GM19324 (cell line): Measurements from ENCODE around the gene ELOVL2.

Experiments used
- ATAC-seq: cut with Tn5 transposase; IDR thresholded peaks from one replicate; pipeline ENCODE4 v1.9.1; 2021; ENCODE audit warnings: mild to moderate bottlenecking, moderate library complexity; ENCODE audit not compliant: unreplicated experiment, low FRiP score

Gene ELOVL2

DNA sequence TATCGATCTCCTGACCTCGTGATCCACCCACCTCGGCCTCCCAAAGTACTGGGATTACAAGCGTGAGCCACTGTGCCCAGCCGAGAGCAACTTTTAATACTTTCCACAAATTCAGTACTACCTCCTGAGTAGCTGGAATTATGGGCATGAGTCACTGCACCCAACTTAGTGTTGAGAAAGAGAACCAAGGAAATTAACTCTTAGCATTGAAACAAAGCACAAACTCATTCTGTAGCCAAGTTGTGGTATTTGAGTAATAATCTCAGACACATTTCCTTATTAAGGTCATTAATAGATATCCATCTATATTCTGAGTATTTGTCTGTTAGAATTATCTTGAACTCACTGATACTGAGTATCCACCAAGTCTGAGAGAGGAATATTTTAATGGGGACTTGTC, 14.3 kb upstream of the ELOVL2 start:
- no peak for ATAC-seq

DNA sequence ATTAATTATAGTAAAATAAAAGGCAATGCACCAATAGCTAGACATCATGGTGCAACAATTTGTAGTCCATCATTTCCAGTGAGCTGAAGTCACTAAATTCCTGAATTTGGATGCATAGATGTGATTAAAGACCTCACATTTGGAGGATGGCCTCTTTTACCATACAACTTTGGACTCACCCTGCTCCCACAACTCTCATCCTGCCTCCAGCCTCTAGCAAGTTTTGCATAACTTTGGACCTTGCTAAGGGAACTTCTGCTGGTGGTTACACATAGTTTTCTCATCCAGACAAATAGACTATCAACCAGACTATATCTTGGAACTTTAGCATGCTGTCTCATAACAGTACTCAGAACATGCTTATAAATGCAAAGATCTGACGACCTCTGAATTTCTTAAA, 12.8 kb upstream of the ELOVL2 start:
- no peak for ATAC-seq

DNA sequence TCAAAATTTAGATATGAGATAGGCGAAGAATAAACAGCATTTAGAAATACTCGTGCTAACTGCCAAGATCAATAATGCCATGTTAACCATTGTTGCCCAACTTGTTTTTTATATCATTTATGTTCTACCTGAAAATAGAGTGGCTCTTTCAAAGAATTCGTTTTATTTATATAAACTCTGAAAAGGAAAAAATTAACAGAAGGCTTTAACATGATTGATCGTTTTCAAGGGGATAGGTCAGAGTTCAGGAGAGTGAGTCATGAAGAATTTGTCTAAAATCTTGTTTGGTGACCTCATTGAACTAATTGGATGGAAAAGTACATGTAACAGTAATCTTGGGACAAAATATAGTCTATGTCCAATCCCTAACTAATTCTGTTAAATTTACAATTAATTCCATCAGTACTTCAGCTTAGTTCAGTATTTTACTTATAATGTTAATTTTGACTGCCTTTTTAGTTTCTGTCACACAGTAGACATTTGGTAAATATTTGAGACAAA, 11.1 kb upstream of the ELOVL2 start:
- no peak for ATAC-seq

DNA sequence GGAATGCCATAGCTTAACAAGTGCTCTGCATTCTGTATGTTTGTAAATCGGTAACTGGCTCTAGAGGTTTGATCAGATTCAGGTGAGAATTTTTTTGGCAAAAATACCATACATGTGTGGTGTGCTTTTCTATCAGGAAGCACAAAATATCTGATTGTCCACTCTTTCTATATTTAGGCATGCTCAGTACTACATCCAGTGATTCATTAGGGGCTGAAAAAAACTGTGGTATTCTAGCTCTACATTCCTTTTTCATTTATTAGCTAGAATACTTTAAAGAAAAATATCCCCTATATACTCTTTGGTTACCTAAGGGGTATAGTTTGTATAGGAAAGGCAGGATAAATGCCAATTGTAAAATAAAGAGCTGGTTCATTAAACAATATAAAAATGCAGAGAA, 10.6 kb upstream of the ELOVL2 start:
- no peak for ATAC-seq

DNA sequence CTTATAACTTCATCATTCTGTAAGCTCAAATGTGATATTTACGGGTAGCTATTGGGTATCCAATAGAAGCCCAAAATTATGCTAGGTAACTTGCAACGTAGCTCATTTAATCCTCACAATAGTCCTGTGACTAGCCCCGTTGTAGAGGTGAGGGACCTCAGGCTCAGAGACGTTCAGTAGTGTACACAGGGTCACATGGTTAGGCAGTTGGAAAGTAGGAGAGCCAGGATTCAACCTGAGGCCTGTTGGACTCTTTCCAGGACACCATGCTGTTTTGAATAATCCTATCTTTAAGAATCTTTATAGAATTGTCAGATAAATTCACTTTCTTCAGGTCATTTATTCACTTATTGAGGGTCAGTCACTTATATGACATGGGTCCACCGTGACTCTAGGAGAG, 9.2 kb upstream of the ELOVL2 start:
- ATAC-seq = no peak

DNA sequence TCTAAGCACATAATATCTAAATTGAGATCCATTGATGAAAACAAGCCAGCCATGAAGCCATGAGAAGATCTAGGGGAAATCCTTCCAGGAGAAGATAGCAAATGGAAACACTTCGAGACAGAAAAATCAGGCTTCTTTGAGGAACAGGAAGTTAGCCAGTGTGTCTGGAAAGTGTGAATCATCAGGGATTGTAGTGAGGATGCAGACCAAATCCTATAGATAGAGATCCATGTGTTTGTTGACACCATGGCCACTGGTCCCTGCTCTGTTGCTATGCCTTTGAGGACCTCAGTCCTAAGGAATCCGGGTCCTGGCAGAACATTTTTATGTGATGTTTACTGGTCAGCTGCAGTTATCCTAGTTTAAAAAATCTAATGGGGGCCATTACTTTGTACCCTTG, 6.6 kb upstream of the ELOVL2 start:
- ATAC-seq = no peak

DNA sequence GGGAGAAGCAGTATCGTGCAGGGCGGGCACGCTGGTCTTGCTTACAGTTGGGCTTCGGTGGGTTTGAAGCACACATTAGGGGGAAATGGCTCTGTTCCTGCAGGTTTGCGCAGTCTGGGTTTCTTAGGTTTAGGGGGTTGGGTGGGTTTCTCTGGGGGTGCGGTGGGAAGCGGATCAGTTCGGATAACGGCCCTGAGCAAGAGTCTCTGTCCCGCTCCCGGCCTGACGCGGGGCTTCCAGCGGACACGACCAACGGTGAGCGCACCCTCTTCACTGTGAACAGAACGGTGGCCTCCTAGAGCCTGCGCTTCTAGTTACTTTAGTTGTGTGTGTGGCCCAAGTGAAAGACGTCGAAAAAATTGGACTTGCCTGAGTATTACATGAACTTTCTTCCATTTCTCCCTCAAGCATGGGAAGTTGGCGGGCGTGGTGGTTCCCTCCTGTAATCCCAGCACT, 635 bp upstream of the ELOVL2 start:
- ATAC-seq = no peak

DNA sequence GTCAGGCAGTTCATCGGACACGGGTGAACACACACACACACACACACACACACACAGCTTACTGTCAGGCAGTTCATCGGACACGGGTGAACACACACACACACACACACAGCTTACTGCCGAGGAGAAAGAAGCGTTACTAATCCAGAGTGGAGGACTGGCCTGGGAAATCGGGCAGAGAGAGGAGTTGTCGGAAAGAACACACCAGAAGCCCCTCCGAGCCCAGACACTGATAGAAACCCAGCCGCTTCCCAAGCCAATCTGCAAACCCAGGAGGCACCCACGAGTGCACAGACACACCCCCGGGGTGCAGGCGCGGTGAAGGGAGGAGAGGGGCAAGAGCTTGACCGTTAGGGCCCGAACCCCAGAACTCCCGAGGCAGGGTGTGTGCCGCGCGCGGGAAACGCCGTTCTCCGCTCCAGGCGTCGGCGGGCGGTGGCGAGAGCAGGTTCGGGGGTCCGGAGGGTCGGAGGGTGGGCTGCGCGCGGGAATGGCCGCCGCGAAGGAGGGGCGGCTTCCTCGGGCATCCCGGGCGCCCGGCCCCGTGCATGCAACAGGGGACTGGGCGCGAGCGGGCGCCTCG, 636 bp downstream of the ELOVL2 start:
- ATAC-seq = no peak

DNA sequence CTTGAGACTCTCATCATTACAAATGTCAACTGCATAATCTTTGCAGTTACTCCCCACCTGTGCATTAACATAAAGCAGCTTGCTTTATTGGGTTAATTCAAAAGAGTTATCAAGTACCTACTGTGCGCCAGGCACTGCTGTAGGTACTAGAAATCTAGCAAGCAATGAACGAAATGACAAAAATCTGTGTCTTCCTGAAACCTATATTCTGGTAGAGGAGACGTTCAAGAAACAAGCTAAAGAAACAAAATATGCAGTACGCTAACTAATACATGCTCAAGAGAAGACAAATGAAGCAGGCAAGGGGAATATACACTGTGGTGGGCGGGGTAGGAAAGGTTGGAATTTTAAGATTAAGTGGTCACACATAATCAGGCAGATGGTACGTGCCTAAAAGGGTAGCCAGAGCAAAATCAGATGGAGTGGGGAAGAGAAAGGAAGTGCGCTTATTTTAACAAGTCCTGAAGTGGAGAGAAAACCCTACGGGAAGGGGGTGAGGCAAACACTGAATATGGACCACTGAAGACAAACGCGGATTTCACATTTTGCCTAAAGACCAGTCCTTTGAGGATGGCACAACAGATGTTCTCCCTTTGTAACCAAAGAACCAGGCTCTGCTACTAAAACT, 1.2 kb downstream of the ELOVL2 start:
- ATAC-seq = no peak

DNA sequence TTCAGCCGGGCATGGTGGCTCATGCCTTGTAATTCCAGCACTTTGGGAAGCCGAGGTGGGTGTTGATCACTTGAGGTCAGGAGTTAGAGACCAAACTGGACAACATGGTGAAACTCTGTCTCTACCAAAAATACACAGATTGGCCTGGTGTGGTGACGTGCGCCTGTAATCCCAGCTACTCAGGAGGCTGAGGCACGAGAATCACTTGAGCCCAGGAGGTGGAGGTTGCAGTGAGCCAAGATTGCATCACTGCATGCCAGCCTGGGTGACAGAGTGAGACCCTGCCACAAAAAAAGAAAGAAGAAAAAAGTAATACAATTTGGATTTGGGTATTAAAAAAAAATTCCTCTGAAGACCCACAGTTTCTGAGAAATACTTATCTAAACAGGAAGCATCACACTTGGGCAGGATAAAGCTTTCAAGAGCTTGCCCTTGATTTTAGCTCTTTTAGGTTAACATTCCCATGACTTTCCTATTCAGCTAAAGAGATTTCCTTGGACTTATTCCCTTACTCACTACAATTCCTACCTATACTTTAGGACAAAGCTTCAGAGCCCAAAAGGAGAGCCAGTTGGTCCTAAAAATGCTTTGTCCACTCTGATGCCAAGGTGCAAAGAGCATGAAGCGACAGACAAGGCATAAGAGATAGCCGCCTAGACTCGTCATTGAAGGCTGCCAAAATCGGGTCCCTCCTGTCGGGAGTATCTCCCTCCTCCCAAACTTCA, 1.9 kb downstream of the ELOVL2 start:
- ATAC-seq = no peak

DNA sequence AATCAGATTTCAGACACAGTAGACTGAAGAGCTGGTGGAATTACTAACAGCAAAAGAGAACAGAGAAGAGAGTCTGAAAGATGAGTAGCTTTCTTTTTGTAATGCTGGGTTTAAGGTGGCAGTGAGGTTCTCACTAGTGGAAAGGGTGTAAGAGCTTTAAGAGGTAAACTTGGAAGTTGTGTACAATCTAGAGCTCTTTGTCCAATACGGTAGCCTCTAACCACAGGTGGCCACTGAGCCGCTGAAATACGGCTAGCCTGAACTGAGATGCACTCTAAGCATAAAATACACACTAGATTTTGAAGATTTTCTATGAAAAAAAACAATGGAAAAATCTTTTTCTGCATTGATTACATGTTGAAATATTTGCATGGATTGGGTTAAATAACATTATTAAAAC, 4.0 kb downstream of the ELOVL2 start:
- no peak for ATAC-seq

DNA sequence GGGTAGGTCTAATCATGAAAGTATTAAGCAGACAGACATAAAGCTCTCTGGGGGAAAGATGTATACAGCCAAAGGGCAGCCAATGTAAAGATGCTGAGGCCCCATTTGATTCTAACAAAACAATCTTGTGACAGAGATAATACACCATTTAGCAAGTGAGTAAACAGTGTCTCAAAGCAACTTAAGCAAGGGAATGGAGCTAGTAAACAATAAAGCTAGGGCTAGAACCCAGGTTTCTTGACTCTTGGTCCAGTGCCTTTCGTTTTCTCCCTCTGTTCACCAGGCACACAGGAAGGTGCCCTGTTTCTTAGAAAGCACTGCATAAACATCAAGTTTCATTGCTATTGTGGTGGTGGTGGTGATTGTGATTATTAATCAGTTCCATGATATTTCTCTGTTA, 5.1 kb downstream of the ELOVL2 start:
- no peak for ATAC-seq

DNA sequence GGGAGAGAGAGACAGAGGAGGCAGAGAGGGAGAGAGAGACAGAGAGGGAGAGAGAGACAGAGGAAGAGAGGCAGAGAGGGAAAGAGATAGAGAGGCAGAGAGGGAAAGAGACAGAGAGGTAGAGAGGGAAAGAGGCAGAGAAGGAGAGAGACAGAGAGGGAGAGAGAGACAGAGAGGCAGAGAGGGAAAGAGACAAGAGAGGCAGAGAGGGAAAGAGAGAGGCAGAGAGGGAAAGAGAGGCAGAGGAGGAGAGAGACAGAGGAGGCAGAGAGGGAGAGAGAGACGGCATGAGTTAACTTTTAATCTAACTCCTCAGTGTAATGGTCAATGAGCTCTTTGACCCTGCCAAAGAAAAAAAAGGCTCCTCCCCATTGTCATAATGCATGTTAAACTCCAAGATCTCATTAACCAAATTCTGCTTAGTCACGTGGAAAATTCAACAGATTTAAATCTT, 7.1 kb downstream of the ELOVL2 start:
- no peak for ATAC-seq

DNA sequence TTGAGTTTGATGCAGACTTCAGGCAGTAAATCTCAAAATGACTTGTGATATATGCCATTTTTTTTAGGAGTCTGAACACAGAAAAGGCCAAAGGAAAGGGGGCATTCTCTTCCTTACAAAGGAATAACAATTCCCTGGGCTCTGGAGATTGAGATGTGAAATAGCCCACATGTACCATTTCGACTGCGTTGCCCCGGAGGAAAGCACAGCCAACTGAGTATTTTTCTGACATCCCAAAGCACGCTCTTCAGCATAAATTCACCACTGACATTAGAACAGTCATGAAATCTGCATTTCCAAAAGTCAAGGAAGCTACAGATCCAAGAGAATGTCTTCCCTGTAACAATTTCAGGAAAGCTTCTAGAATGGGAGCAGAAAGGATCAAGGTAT, 7.8 kb downstream of the ELOVL2 start:
- no peak for ATAC-seq

DNA sequence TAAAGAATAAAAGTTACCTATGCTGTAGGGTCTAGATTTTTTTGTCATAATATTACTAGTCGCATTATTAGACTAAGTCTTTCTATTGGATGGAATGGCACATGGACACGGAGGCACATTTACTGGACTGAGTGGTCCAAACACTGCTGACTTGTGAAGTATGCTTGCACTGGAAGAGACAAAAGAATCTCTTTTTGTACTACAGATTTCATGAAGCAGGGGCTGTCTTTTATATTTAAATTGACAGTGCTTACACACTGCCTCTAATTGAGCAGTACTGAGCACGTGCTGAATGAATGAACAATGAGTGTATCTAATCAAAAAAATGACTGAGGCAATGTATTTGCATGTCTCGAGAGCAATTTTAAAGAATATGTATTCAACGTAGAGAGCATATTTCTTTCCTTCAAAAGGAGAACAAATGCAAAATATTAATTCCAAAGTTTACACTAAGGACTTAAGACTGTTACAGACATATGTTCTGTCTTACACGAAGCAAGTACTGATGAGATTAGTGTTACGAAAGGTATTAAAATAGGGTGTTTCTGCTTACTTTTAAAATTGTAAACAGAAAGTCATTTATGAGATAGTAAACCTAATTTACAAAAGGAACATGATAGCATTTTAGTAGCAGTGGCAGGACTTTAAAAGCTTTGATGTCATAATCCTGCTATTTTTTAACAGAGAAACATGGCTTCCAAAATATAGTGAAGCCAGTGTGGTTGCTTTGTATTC, 8.3 kb downstream of the ELOVL2 start:
- ATAC-seq = no peak

DNA sequence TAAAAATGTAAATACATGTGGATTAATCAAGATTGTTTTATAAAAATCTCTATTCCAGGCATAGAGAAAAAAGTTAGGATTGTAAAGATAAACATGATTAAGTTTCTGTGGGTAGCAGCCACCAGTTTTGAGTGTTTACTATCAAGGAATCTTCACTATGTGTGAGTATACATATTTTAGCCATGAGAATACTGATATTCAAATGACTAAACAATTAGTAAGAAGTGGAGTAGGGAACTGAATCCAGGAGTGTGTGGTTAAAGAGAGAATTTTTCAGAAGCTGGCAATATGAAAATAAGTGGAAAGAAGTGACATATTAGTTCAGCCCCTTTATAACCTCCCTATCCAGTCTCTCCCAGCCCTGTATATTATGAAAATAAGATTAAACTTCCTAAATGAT, 10.3 kb downstream of the ELOVL2 start:
- no peak for ATAC-seq

DNA sequence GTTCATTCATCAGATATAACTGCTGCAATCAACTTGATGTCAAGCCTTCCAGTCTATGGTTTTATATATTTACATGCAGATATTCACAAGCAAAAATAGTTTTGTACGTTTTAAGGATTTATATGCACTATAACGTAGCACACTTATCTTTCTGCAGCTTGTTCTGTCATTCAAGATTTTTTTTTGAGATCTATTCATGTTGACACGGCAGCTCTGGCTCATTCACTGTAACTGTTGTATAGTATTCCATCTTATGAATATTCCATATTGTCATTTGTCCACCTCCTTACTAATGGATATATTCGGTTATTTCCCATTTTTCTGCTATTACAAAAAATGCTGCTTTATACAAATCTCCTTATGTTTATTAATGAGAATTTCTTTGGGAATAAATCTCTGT, 13.2 kb downstream of the ELOVL2 start:
- no peak for ATAC-seq

DNA sequence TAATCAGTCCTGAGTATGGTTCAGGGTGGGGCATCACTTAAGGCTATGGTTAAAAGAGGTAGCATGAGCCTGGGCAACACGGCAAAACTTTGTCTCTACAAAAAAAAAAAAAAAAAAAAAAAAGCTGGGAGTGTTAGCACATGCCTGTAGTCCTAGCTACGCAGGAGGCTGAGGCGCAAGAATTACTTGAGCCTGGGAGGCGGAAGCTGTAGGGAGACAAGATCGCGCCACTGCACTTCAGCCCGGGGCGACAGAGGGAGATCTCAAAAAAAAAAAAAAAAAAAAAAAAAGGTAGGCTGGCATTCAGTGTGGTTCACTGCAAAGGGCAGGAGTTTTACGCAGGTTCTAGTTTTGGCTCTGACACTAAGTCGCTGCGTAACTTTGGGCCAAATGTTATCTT, 15.1 kb downstream of the ELOVL2 start:
- no peak for ATAC-seq

DNA sequence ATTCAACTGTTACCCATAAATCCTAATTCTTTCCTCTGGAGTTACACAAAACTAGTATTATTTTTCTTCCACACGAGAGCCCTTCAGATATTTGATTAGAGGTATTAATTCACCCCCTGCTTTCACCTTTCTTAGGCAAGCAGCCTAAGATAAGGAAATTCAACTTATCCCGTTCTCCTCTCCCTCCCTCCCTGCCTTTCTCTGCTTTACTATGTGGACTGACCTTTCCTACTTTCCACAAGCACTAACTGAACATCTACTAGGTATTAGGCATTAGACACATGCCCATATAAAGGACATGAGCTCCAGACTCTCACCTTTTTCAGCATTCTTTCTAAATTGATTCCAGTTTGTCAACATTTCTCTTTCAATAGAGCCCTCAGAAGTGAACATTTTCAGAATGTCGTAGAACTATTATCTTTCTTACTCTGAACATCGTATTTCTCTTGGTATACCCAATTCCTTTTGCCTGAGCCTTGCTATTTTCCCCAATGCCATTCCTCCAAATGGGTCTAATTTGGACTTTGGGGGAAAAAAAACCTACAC, 16.5 kb downstream of the ELOVL2 start:
- ATAC-seq = no peak

DNA sequence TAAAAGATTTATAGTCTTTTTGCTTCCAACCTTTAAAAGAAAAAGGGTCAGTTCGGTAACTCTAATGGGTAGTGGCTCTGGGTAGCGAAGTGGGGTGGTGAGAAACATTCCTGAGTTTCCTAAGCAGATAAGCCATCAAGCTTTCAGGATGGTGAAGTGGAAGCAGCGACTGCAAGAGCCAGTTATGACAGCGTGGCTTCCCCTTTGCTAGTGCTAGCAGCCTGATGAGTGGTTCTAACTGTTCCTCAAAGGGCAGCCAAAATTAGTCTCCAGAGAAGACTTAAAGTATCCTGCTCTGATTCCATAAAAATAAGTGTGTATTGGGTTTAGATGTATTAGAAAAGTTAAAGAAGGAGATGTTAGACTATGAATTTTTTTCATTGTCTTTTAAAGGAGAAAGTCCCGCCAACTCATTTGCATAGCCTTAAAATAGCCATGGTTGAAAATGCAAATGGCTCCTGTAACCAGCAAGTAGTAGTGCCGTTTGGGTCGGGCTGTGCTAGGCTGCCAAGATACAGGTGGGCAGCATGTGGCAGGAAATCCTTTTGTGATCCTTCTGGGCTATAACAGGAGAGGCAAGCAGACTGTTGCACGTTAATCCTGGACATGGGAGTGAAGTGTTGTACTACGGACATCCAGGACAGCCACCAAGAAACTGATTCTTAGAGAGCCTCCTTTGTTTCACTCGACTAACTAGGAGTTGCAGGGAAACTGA, 18.0 kb downstream of the ELOVL2 start:
- peak; percentile 80 for ATAC-seq
